Frontal cortex (tissue), 4 donors: ENCODE data around the gene CYLD. TPM values are rescaled to one million over a fixed set of nuclear protein-coding genes. Genes with fewer than 3 reads are reported as not detected.

Source experiments
- DNase-seq, 2 donors: peaks; one replicate each; pipeline ENCODE4 v3.0.0; 2012; ENCODE audit warnings: low spot score in 2 of 2
- FAIRE-seq: peaks from 2 replicates; lab custom pipeline; 2012; peaks lifted over from hg19 to GRCh38; lab: Jason Lieb, UNC
- total RNA-seq: library from RNA; depleted of rRNA; stranded (reverse); fragments of >200 nt; gene quantifications from one replicate; pipeline ENCODE4 v1.2.3, GENCODE V29; 2014
- donor health status: control.
- donor health status: control.
- donor health status: control.

CYLD gene
- 35.9 TPM for total RNA-seq

DNA sequence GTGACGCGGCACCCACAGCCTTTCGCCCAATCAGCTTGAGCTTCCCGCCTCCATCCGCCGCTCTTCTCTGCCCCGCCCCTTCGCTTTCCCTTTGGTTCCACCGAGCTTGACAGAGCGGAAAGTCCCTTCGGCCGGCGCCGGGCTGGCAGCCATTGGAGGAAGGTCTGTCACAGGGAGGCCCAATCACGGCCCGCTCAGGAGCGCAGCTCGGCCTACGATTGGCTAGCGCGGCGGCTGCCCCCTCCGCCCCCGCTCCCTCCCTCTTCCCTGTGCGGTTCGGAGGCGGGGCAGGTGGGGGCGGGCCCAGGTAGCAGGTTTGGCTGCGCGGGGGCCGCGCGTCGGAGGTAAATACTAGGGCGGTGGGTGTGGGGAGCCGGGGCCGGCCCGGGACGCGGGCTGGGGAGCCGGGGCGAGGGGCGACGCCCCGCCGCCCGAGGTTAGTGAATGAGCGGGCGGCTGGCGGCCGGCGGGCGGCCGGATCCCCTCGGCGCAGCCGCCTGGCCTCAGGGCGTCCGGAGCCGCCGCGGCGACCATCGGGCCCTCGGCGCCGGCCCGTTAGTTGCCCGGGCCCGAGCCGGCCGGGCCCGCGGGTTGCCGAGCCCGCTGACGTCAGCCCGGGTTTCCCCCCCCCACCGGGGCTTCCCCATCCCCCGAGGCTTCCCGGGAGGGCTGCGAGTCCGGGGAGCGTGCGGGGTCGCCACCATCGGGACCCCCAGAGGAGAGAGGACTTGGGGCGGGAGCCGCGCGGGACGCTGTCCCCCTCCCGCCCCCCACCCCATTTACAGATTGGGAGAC lies at the start of gene CYLD:
Gene CYLD (plus strand): TSS at position 306 of the 795 bp plus-strand sequence. CDS start 7,613 bp downstream, outside the sequence.
- FAIRE-seq (peak; percentile 99), DNase-seq (peak; percentile 97 to 98)

DNA sequence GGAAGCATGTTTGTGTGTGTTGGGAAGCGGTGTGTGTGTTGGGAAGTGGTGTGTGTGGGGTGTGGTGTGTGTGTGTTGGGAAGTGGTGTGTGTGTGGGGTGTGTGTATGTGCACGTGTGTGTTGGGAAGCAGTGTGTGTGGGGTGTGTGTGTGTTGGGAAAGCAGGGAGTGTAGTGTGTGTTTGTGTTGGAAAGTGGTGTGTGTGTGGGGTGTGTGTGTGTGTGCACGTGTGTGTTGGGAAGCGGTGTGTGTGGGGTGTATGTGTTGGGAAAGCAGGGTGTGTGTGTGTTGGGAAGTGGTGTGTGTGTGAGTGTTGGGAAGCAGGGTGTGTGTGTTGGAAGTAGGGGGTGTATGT lies 49.3 kb upstream of the CYLD start:
- no peak for FAIRE-seq
- DNase-seq = no peak

DNA sequence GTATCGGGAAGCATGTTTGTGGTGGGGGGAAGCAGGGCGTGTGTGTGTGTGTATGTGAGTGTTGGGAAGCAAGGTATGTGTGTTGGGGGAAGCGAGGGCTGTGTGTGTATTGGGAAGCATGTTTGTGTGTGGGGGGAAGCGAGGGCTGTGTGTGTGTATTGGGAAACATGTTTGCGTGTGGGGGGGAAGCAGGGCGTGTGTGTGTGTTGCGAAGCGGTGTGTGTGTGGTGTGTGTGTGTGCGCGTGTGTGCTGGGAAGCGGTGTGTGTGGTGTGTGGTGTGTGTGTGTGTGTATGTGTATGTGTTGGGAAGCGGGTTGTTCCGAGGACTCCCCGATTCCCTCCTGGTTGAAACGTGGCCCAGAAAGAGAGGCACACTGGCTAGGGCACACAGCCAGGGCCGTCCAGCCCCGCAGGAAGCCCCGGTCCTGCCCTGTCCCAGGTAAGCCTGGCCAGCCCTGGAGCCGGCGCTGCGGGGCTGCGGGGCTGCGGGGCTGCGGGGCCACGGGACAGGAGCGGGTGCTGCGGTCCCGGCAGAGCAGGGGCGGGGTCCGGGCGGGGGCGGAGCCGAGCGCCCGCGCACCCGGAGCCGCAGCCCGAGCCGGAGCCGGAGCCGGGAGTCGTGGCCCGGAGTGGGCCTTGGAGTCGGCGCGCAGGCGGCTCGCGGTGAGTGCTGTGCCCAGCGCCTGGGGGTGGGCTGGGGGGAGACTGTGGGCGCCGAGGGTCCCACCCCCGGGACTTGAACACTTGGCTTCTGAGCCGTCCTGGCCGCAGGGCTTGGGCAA lies 48.7 kb upstream of the CYLD start, which contains the start of gene NOD2:
Gene NOD2 (plus strand): TSS at position 608 of the 783 bp plus-strand sequence. CDS start 5,890 bp downstream, outside the sequence.
- no peak for FAIRE-seq
- peak in 1 of 2 donors; percentile 69 for DNase-seq

DNA sequence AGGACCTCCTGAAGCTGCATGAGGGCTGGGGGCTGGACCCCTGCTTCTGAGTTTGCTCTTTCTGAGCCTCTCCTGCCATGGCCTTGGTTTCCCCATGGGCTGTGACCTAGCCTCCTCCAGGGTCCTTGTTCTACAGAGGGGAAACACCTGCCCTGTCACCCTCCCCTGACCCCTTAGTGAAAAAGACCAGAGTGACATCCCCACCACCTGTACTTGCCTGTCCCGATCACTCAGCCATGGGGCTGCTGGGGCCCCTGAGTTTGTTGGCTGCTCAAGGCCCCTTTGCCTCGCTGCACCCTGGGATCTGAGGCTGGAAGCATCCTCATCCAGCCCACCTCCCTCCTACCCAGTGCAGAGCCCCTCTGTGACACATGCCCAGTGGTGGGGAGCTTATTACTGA lies 47.7 kb upstream of the CYLD start:
- no peak for DNase-seq
- FAIRE-seq = no peak

DNA sequence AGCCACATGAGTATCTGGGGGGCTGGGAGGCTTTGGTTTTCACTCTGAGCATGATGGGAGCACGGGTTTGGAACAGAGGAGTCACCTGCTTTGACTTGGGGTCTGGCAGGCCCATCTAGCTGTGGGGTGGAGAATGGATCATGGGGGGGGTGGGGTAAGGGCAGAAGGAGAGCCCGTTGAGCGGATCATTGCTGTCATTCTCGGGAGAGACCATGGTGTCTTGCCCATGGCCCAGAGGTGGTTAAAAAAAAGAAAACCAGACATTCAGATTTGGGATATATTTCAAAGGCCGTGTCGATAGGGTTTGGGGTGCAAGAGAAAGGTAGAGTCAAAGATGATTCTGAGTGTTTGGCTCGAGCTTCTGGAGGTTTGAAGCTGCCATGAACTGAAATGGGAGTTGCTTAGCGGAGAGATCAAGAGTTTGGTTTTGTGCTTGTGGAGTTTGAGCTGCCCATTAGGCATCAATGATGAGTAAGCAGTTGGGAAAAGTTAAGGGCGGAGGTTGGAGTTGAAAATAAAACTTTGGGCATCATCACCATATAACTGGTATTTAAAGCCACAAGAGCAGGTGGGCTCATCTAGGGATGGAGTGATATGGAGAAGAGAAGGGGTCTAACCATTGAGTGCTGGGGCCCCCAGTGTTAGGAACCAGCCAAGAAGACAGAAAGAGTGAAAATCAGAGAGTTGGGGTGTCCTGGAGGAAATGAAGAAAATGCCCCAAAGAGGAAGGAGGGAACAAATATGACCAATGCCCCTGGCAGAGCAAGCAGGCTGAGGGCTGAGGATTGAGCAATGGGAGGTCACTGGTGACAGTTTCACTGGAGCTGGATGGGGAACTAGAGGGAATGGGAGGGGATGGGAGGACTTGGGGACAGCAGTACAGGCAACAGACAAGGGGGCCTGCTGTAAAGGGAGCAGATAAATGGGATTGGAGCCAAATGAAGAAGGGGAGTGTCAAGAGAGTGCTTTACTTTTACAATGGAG lies 46.6 kb upstream of the CYLD start:
- no peak for DNase-seq
- FAIRE-seq = no peak

DNA sequence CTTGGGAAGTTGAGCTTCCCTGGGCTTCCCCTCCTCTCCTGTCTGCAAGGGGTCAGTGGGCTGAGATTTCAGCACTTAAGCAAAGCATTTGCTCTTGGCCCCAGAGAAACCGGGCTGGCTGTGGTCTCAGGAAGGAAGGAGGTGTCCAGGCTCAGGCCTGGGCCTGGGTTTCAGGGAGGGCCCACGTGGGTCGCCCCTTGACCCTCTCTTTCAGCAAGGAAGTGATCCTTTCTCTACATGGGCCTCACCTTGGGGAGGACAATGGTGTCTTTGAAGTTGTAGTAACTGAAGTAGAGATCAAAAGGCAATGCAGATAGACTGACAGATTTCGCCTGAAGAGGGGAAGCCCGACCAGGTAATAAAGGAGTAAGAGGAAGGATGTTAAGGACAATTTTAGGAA lies 45.8 kb upstream of the CYLD start:
- FAIRE-seq (no peak), DNase-seq (no peak)

DNA sequence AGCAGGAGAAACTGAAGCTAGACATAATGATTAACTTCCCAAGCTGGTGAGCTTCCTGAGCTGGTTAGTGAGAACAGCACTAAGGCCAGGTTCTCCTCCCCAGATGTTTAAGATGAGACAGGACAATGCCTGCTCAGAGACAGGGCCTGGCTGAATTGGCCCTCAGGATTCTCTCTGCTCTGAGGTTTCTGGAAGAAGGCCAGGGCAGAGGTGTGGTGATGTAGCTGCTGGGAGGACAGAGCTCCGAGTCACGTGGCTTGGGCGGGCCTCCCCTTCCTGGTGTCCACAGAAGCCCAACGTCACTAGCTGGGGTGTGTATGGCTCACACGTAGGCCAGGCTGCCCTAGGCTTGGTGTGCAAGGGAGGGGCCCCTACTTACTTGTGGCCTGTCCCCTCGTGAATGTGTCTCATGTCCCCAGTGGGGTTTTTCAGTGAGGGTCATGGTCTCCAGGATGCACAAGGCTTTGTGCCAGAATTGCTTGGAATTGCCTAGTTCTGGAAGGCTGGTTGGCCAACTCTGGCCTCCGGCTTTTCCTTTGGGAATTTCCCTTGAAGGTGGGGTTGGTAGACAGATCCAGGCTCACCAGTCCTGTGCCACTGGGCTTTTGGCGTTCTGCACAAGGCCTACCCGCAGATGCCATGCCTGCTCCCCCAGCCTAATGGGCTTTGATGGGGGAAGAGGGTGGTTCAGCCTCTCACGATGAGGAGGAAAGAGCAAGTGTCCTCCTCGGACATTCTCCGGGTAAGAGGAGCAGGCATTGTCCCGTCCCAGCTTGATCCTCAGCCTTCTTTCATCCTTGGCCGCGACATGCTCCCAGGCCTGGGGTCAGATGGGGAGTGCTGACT lies 45.1 kb upstream of the CYLD start:
- no peak for FAIRE-seq

DNA sequence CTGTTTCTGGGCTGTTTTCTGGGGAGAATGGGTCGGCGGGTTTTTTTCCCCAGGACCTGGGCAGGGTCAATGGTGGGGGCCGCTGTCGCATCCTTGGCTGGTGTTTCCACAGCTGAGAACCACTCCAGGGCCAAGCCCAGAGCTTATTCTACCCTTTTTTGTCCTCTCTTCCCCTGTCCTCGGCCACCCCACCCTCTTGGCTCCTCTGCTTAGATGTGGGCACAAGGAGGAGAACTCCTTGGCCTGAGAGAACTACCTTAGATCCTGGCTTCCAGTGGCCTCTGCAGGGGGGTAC lies 44.5 kb upstream of the CYLD start:
- no peak for DNase-seq
- no peak for FAIRE-seq

More for the DNA sequence above, 45.1 kb upstream of the CYLD start:
- DNase-seq = peak in 1 of 2 donors; percentile 44

DNA sequence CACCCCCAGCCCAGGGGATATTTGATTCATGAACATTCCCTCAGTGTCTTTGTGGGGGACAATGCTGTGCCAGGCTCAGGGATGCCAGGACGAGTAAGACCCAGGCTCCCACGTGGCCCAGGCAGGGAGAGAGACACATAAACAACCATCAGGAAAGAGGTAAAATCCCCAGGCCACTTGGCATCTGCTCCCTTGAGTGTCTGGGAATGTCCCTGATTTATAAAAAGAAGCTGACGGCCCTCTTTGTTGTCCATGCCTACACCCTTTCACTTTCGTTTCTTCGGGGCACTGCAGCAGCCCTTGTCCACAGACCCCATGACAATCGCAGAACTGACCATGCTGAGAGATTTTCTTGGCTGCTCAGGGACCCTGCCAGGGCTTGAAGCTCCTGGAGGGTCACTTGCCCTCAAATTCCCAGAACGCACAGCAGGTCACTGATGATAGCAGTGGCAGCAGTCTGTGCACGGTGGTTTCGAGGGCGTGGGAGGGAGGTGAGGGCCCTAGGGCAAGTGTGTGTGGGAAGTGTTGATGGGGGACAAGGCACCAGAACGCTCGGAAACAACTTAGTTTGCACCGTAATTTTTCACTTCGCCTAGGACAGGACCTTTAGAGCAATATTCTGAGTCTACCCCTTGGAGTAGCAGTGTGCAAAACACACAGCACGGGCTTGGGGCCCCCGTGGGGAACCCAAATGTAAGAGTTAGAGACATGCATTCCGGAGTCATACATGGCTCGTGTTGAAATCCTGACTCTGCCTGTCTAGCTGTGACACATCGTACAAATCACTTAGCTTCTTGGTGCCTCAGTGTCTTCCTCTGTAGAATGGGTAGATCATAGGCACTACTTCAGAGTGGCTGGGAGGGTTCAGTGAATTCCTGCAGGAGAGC lies 43.8 kb upstream of the CYLD start:
- FAIRE-seq (no peak), DNase-seq (peak in 1 of 2 donors; percentile 49)

DNA sequence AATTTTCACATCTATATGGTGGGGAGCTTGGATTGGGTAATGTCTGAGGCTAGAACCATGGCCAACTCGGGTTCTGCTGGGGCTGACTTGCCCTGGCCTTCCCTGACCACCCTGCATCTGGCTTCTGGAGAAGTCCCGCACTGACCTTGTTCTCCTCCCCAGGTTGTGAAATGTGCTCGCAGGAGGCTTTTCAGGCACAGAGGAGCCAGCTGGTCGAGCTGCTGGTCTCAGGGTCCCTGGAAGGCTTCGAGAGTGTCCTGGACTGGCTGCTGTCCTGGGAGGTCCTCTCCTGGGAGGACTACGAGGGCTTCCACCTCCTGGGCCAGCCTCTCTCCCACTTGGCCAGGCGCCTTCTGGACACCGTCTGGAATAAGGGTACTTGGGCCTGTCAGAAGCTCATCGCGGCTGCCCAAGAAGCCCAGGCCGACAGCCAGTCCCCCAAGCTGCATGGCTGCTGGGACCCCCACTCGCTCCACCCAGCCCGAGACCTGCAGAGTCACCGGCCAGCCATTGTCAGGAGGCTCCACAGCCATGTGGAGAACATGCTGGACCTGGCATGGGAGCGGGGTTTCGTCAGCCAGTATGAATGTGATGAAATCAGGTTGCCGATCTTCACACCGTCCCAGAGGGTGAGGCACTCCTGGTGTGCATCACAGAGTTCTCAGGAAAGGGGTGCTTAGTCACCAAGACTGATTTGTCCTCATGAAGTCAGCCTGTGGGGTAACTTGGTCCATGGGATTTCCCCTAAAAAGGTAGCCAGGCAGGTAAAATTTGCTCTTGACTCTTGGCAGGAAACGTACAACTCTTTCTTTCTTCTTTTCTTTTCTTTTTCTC lies 42.3 kb upstream of the CYLD start:
- FAIRE-seq = no peak
- no peak for DNase-seq

DNA sequence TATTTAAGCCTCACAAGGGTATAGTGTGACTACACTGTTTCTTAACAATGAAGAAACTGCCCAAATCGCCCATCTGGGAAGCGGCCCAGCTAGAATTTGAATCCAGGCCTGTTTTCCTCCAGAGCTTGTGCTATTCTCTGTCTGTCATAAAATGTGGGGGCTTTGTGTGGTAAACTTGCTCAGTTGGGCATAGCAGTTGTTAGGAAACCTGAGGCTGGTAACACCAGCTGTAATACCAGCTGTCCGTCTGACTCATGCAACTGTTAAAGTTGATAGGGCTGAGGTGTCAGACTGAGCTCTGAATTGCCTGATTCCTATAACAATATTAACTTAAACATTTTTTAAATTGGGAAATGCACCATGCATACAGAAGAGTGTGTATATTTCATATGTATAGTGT lies 39.2 kb upstream of the CYLD start:
- DNase-seq (no peak), FAIRE-seq (no peak)

DNA sequence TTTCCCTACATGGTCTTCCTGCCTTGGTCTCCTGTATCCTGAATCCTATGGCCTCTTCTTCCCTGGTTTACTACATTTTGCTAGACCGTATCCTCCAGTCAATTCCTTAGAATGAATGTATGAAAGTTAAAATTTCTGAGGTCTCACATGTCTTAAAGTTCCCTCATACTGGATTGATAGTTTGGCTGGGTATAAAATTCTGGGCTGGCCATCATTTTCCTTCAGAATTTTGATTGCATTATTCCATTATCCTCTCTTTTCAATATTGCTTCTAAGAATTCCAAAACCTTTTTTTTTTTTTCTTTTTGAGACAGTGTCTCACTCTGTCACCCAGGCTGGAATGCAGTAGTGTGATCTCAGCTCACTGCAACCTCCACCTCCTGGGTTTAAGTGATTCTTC lies 37.6 kb upstream of the CYLD start:
- DNase-seq = no peak
- FAIRE-seq = no peak

DNA sequence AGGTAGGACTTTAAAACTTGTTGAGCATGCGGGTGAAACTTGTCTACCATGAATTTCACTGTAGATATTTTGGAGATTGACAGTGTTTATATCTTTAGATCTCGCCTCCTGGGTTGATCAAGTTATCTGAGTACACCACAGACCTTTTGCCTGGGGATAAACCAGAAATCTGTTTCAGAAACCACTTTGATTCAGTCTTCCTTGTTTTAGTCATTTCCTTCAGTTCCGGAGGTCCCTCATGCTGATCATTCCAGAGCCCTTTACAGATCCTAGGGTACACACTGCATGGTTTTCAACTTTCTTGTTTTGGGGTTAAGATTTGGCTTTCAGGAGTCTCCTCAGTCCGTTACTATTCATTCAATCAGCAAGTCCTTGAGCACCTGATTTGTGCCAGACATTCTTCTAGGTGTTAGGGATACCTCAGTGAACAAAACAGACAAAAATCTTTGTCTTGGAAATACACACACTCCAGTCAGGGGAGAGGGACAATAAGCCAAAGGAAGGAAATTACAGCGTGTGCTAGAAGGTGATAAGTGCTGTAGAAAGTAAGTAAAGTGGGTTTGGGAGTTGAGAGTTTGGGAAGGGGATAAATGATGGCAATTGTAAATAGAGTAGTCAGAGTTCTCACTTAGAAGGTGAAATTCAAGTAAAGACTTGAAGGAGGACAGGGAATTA lies 36.3 kb upstream of the CYLD start:
- no peak for DNase-seq
- no peak for FAIRE-seq

DNA sequence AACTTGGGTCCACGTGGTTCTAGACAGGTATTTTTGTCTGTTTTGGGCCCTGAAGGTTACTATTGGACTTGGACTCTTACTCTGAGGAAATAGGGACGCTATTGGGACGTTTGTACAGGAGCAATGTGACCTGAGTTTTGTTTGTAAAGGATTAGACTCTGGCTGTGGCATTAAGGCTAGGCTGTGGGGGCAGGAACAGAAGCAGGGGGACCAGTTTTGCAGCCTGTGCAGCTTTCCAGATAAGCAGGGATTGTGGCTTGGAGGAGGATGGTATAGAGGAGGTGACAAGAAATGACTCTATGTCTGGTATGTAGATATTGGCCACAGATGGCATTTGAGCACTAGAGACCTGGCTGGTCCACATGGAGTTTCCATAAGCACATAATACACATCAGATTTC lies 35.6 kb upstream of the CYLD start:
- FAIRE-seq = no peak
- DNase-seq = no peak

DNA sequence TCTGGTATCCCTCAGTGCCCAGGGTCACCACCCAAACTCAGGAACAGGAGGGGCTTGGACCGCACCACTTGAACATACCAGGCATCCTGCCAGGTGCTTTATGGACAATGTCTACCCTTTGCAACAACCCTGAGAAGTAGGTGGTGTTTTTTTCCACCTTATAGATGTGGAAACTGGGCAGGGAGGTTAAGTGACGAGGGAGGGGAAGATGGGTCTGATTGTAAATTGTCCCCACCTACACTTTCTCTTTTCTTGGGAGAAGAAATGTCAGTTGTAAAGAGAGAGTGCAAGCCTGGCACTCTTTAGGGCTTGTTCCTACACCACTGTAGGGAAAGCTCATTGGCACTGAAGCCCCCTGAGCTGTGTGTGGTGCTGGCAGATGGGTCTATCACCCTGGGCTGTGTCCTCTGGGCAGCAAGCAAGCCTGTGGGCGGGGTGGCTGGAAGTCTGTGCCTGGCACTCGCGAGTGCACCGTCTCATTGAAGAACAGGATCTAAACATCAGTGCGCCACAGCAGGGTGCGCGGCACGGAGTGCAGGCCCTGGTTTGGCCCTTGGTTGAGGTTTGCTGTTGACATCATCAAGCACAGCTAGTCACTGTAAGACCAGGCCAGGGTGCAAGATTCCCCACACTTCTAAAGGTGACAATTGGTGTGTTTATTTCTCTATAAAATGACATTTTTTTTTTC lies 33.4 kb upstream of the CYLD start:
- FAIRE-seq (no peak), DNase-seq (no peak)

DNA sequence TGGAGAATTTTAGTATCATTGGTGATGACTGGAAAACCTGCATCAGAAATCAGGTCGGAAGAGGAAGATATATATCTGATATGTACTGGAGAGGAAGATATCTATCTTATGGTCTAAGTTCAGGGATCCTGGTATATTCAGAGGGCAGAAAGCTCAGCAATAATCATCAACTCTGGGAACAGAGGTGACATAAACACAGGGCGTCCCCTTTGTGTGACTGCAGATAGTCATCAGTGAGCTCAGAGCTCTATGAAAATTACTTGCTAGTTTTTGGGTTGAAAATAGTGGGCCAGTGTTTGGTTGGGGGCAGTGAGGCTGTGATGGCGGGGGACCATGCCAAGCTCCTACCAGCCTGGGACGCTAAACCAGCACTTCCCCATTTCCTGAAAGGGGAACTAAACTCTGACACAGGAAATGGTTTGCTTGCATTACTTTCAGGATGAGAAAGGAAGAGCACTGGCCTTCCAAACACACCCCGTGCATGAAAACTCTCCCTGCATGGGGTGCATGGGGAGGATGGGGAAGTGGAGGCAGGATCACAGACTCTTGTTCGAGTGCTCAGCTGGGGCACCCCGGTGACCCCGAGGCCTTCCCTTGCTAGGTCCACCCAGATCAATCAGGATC lies 32.7 kb upstream of the CYLD start:
- DNase-seq (no peak), FAIRE-seq (no peak)
